Islet precursor cell (in vitro differentiated cells): Measurements from ENCODE around the gene NOS1AP.

ENCODE experiments used
- DNase-seq: peaks from one replicate; pipeline ENCODE4 v3.0.0-alpha.2; 2018

NOS1AP gene

GRCh38 chr1:162305969-162306368, 236.5 kb downstream of the NOS1AP start:
- DNase-seq: no peak

GRCh38 chr1:162310337-162310736, 240.8 kb downstream of the NOS1AP start:
- no peak for DNase-seq

GRCh38 chr1:162314206-162314605, 244.7 kb downstream of the NOS1AP start:
- DNase-seq: no peak

GRCh38 chr1:162315673-162316072, 246.2 kb downstream of the NOS1AP start:
- DNase-seq: no peak

GRCh38 chr1:162316187-162316586, 246.7 kb downstream of the NOS1AP start:
- DNase-seq: no peak

- DNase-seq: no peak
Observed at GRCh38 chr1:162317621-162318020, 248.1 kb downstream of the NOS1AP start.

GRCh38 chr1:162319493-162320175, 250.1 kb downstream of the NOS1AP start:
- no peak for DNase-seq

- no peak for DNase-seq
Observed at GRCh38 chr1:162321809-162322422, 252.4 kb downstream of the NOS1AP start.

- DNase-seq: no peak
Observed at GRCh38 chr1:162323023-162323422, 253.5 kb downstream of the NOS1AP start.

- DNase-seq: no peak
Observed at GRCh38 chr1:162324396-162324795, 254.9 kb downstream of the NOS1AP start.

- no peak for DNase-seq
Observed at GRCh38 chr1:162326559-162326958, 257.1 kb downstream of the NOS1AP start.

GRCh38 chr1:162327144-162327787, 257.8 kb downstream of the NOS1AP start:
- DNase-seq: no peak

GRCh38 chr1:162327788-162328165, 258.3 kb downstream of the NOS1AP start:
- DNase-seq: no peak

GRCh38 chr1:162328512-162328911, 259.0 kb downstream of the NOS1AP start:
- DNase-seq: no peak

GRCh38 chr1:162329826-162330225, 260.3 kb downstream of the NOS1AP start:
- DNase-seq: no peak

GRCh38 chr1:162333991-162334390, 264.5 kb downstream of the NOS1AP start:
- no peak for DNase-seq

- no peak for DNase-seq
Observed at GRCh38 chr1:162335126-162335525, 265.6 kb downstream of the NOS1AP start.

- no peak for DNase-seq
Observed at GRCh38 chr1:162336621-162337285, 267.3 kb downstream of the NOS1AP start.

- DNase-seq: no peak
Observed at GRCh38 chr1:162342452-162342983, 273.0 kb downstream of the NOS1AP start.

- DNase-seq: no peak
Observed at GRCh38 chr1:162343470-162343869, 274.0 kb downstream of the NOS1AP start.

- no peak for DNase-seq
Observed at GRCh38 chr1:162347281-162347680, 277.8 kb downstream of the NOS1AP start.

GRCh38 chr1:162349635-162350330, 280.3 kb downstream of the NOS1AP start:
- peak; percentile 85 for DNase-seq
